Endothelial cell of umbilical vein (primary cell): ENCODE measurements around the gene C16orf74. TPM values are rescaled to one million over a fixed set of nuclear protein-coding genes. Genes with fewer than 3 reads are reported as not detected.

Experiments used
- BruUV-seq: library from RNA; stranded (reverse); fragments of 400-500 nt; replicated peaks from 2 replicates; lab custom pipeline; 2021; lab: Mats Ljungman, UMichigan
- CTCF ChIA-PET: fragments of 300-600, 350-600 bp; sonication (Branson Sonifier 250); formaldehyde crosslinking; loops from one replicate; lab custom pipeline; 2021; ENCODE audit warnings: antibody characterized with exemption, inconsistent platforms; lab: Charles Lee
- POLR2A ChIA-PET: fragments of 300-600, 350-600 bp; sonication (Branson Sonifier 250); formaldehyde crosslinking; loops from one replicate; lab custom pipeline; 2021; ENCODE audit warnings: antibody characterized with exemption, inconsistent platforms; lab: Charles Lee
- DNase-seq: peaks from one replicate; pipeline ENCODE4 v3.0.0-alpha.2; 2011; ENCODE audit warnings: low read depth, low spot score
- FAIRE-seq: peaks from 2 replicates; lab custom pipeline; 2011; peaks lifted over from hg19 to GRCh38; lab: Jason Lieb, UNC
- H2AFZ ChIP-seq: 2 replicates; pipeline ENCODE4 v1.6.0; 2012; ENCODE audit warnings: low read depth, low read length, control low read depth, inconsistent platforms
- H3K27ac ChIP-seq: 2 replicates; pipeline ENCODE4 v1.5.1; 2011; ENCODE audit warnings: low read depth, mild to moderate bottlenecking, control low read depth, low read length, moderate library complexity; ENCODE audit not compliant: insufficient read depth
- H3K27me3 ChIP-seq, 2 experiments: 2 replicates each; pipeline versions ENCODE4 v1.6.0 to v1.6.1; 2011; ENCODE audit warnings: low read length in 2 of 2, mixed read lengths in 1 of 2; ENCODE audit not compliant: control insufficient read depth in 2 of 2, insufficient read depth in 2 of 2
- H3K36me3 ChIP-seq, 2 experiments: 2 replicates in 1 of 2; 3 replicates in 1 of 2; pipeline ENCODE4 v1.5.1; 2011; ENCODE audit warnings: low read length in 2 of 2, mild to moderate bottlenecking in 1 of 2, moderate library complexity in 1 of 2; ENCODE audit not compliant: control insufficient read depth in 2 of 2, insufficient read depth in 2 of 2; ENCODE audit errors: extremely low read depth in 1 of 2
- H3K4me1 ChIP-seq: 3 replicates; pipeline ENCODE4 v1.5.1; 2011; ENCODE audit warnings: mild to moderate bottlenecking, low read length; ENCODE audit not compliant: control insufficient read depth, insufficient read depth; ENCODE audit errors: extremely low read depth
- H3K4me2 ChIP-seq: 2 replicates; pipeline ENCODE4 v1.6.1; 2011; ENCODE audit warnings: low read length, control low read depth, mixed read lengths; ENCODE audit not compliant: insufficient read depth
- H3K4me3 ChIP-seq, 3 experiments: fragments of 200-600 bp in 1 of 3; sonication (generic), shearing (Covaris generic) in 1 of 3; replicated peaks in 1 of 3; 2 replicates each; pipeline ENCODE4 v1.5.1; 2011 to 2016; ENCODE audit warnings: control low read depth in 3 of 3, low read length in 3 of 3, mild to moderate bottlenecking in 2 of 3, inconsistent platforms in 1 of 3, low read depth in 1 of 3, moderate library complexity in 1 of 3; ENCODE audit not compliant: insufficient read depth in 1 of 3
- H3K79me2 ChIP-seq: 2 replicates; pipeline ENCODE4 v1.6.0; 2012; ENCODE audit warnings: low read length, inconsistent platforms; ENCODE audit not compliant: control insufficient read depth, insufficient read depth
- H3K9ac ChIP-seq: replicated peaks from 2 replicates; pipeline ENCODE3; 2011; ENCODE audit warnings: low read length, control low read depth; ENCODE audit not compliant: insufficient read depth; ENCODE audit errors: extremely low read depth
- H3K9me1 ChIP-seq: replicated peaks from 3 replicates; pipeline ENCODE4 v1.6.0; 2011; ENCODE audit warnings: mild to moderate bottlenecking, low read length; ENCODE audit not compliant: control insufficient read depth, insufficient read depth; ENCODE audit errors: extremely low read depth
- H3K9me3 ChIP-seq: replicated peaks from 2 replicates; pipeline ENCODE4 v1.5.1; 2012; ENCODE audit warnings: low read length, inconsistent platforms; ENCODE audit not compliant: control insufficient read depth, insufficient read depth
- H4K20me1 ChIP-seq: replicated peaks from 2 replicates; pipeline ENCODE3; 2011; ENCODE audit warnings: mild to moderate bottlenecking, low read length; ENCODE audit not compliant: control insufficient read depth, insufficient read depth; ENCODE audit errors: extremely low read depth
- EZH2 ChIP-seq: IDR thresholded peaks from 2 replicates; pipeline ENCODE4 v1.6.1; 2012; ENCODE audit warnings: borderline replicate concordance, low read depth, mild to moderate bottlenecking, moderate library complexity, low read length, inconsistent platforms; ENCODE audit not compliant: severe bottlenecking
- FOS ChIP-seq: IDR thresholded peaks from 2 replicates; pipeline ENCODE4 v1.6.1; 2011; ENCODE audit warnings: mild to moderate bottlenecking, low read length, moderate library complexity, borderline replicate concordance; ENCODE audit not compliant: insufficient read depth
- GATA2 ChIP-seq: IDR thresholded peaks from 2 replicates; pipeline ENCODE4 v1.7.0; 2011; ENCODE audit warnings: low read depth, mild to moderate bottlenecking, moderate library complexity, mixed read lengths, low read length; ENCODE audit not compliant: insufficient read length, insufficient read depth
- JUN ChIP-seq: IDR thresholded peaks from 2 replicates; pipeline ENCODE4 v1.6.1; 2011; ENCODE audit warnings: borderline replicate concordance, low read depth; ENCODE audit not compliant: insufficient read length, insufficient read depth
- MAX ChIP-seq: IDR thresholded peaks from 2 replicates; pipeline ENCODE4 v1.6.1; 2011; ENCODE audit not compliant: insufficient read depth, insufficient read length
- MYC ChIP-seq: IDR thresholded peaks from one replicate; pipeline ENCODE4 v1.6.1; 2011; ENCODE audit warnings: mild to moderate bottlenecking, low read depth, low read length
- POLR2A ChIP-seq: IDR thresholded peaks from 2 replicates; pipeline ENCODE4 v1.6.1; 2012; ENCODE audit warnings: low read depth, mild to moderate bottlenecking, control low read depth, low read length
- POLR2AphosphoS5 ChIP-seq: IDR thresholded peaks from 2 replicates; pipeline ENCODE4 v1.6.1; 2012; ENCODE audit warnings: low read depth, mild to moderate bottlenecking, control low read depth, low read length, moderate library complexity; ENCODE audit not compliant: insufficient read depth
- dilution Hi-C: fragments of 300-500 bp; cut with MboI; formaldehyde crosslinking; loops from one replicate; pipeline ENCODE4 v1.15.0; 2019; ENCODE audit warnings: low sequenced_read_pairs; ENCODE audit not compliant: extremely low pct_ligation_motif_present
- intact Hi-C: fragments of 100-400 bp; cut with micrococcal nuclease; formaldehyde crosslinking; loops from one replicate; pipeline ENCODE4 v1.10.0; 2022
- polyA plus RNA-seq, 4 experiments: library from polyadenylated mRNA; depleted of rRNA in 3 of 4; stranded (reverse) in 3 of 4; unstranded in 1 of 4; fragments of >200 nt; gene quantifications; 2 replicates each; pipeline versions ENCODE4 v1.2.1 to v1.2.3, GENCODE V29; 2011 to 2012; ENCODE audit warnings: missing spikeins in 1 of 4
- total RNA-seq: library from RNA; stranded (reverse); gene quantifications from 2 replicates; pipeline ENCODE4 v1.2.3, GENCODE V29; 2021
- TF ChIP-seq, protein P1 (sequence below), 2 donors: IDR thresholded peaks; 1 replicate in 1 of 2; 2 replicates in 1 of 2; pipeline ENCODE4 v1.5.1; 2011; ENCODE audit warnings: low read length in 2 of 2, mild to moderate bottlenecking in 2 of 2, moderate library complexity in 2 of 2, control low read depth in 1 of 2, inconsistent platforms in 1 of 2, low read depth in 1 of 2; ENCODE audit not compliant: insufficient read depth in 1 of 2; ENCODE audit errors: extremely low read depth in 1 of 2

C16orf74 gene
- total and polyA plus RNA-seq, 2 donors (not counting 3 experiments of a cell fraction or from before 2014, with no cell fraction given) = 12.1 to 38.7 TPM

- POLR2A ChIA-PET = no interaction called here
- H3K79me2 ChIP-seq = peaks cover 21% of the 10 kb centered on the region
- no peaks in the 10 kb centered on the region for H4K20me1 ChIP-seq
- peak overlapping the region; percentile 26 for H2AFZ ChIP-seq
- H3K36me3 ChIP-seq = no peaks in the 10 kb centered on the region
- H3K27ac ChIP-seq = peak overlapping the region; percentile 50
- H3K27me3 ChIP-seq = no peaks in the 10 kb centered on the region
- intact Hi-C loops = loop anchor here (1.0 kb wide), 1 partner anchor 48 kb away; no protein-coding TSS in a partner anchor
- TF ChIP-seq GATA2 = no peak
- TF ChIP-seq POLR2A = no peak
- TF ChIP-seq, protein P1, sequence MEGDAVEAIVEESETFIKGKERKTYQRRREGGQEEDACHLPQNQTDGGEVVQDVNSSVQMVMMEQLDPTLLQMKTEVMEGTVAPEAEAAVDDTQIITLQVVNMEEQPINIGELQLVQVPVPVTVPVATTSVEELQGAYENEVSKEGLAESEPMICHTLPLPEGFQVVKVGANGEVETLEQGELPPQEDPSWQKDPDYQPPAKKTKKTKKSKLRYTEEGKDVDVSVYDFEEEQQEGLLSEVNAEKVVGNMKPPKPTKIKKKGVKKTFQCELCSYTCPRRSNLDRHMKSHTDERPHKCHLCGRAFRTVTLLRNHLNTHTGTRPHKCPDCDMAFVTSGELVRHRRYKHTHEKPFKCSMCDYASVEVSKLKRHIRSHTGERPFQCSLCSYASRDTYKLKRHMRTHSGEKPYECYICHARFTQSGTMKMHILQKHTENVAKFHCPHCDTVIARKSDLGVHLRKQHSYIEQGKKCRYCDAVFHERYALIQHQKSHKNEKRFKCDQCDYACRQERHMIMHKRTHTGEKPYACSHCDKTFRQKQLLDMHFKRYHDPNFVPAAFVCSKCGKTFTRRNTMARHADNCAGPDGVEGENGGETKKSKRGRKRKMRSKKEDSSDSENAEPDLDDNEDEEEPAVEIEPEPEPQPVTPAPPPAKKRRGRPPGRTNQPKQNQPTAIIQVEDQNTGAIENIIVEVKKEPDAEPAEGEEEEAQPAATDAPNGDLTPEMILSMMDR (IDR thresholded peaks at IDR 0.05; ENCODE audit: extremely low read depth in 1 of 2, insufficient read depth in 1 of 2, low read depth in 1 of 2, low read length in 2 of 2) = no peak
- no peak for TF ChIP-seq FOS
- no peak for TF ChIP-seq EZH2
- no peak for TF ChIP-seq JUN
- TF ChIP-seq MYC = no peak
- TF ChIP-seq POLR2AphosphoS5 = no peak
- TF ChIP-seq MAX = no peak
- no TSS peak for BruUV-seq
- peaks cover 24% of the 10 kb centered on the region for H3K4me1 ChIP-seq
- H3K9me3 ChIP-seq = no peaks in the 10 kb centered on the region
- H3K9me1 ChIP-seq = no peaks in the 10 kb centered on the region
- DNase-seq (no peak), FAIRE-seq (no peak)
- H3K4me2 ChIP-seq = peak overlapping the region; percentile 81
- no peak overlapping the region for H3K4me3 ChIP-seq
- CTCF ChIA-PET = interaction anchor here (0.8 to 1.4 kb wide), 6 partner anchors 11 to 36 kb away, joined by 3 read pairs; no protein-coding TSS in a partner anchor
- dilution Hi-C loops = no loop called here
- no peak overlapping the region for H3K9ac ChIP-seq
Measured at GRCh38 chr16:85752511-85753420, 1.9 kb upstream of the C16orf74 start.
